Trophoblast cell (in vitro differentiated cells and primary cell): ENCODE data around the gene RPTOR.

Experiments
- DNase-seq, 2 donors: peaks; one replicate each; pipeline ENCODE4 v3.0.0-alpha.2; 2016
- H2AFZ ChIP-seq: 2 replicates; pipeline ENCODE4 v1.6.1; 2013; ENCODE audit warnings: low read length, moderate library complexity, mild to moderate bottlenecking; ENCODE audit not compliant: insufficient read depth, poor library complexity
- H2AK5ac ChIP-seq: 2 replicates; pipeline ENCODE4 v1.6.1; 2013; ENCODE audit warnings: mild to moderate bottlenecking, low read length
- H2BK120ac ChIP-seq: 2 replicates; pipeline ENCODE4 v1.6.1; 2013; ENCODE audit warnings: low read length, mild to moderate bottlenecking, moderate library complexity; ENCODE audit not compliant: insufficient read depth, poor library complexity
- H2BK12ac ChIP-seq: 2 replicates; pipeline ENCODE4 v1.6.1; 2013; ENCODE audit warnings: mild to moderate bottlenecking, low read length, moderate library complexity
- H2BK5ac ChIP-seq: 2 replicates; pipeline ENCODE4 v1.6.1; 2013; ENCODE audit warnings: low read length, low read depth, moderate library complexity, mild to moderate bottlenecking; ENCODE audit not compliant: poor library complexity
- H3K14ac ChIP-seq: 2 replicates; pipeline ENCODE4 v1.6.1; 2013; ENCODE audit warnings: mild to moderate bottlenecking, low read length
- H3K18ac ChIP-seq: 2 replicates; pipeline ENCODE4 v1.6.1; 2013; ENCODE audit warnings: mild to moderate bottlenecking, low read length
- H3K23ac ChIP-seq: 2 replicates; pipeline ENCODE4 v1.6.1; 2013; ENCODE audit warnings: low read length
- H3K27ac ChIP-seq: 2 replicates; pipeline ENCODE4 v1.5.1; 2013; ENCODE audit warnings: low read depth, mild to moderate bottlenecking, inconsistent platforms, low read length, moderate library complexity
- H3K27me3 ChIP-seq: 2 replicates; pipeline ENCODE4 v1.6.1; 2013; ENCODE audit warnings: inconsistent platforms, mild to moderate bottlenecking, low read length, moderate library complexity; ENCODE audit not compliant: insufficient read depth
- H3K36me3 ChIP-seq, 2 experiments: 1 replicate in 1 of 2; 2 replicates in 1 of 2; pipeline ENCODE4 v1.6.1; 2013; ENCODE audit warnings: low read length in 2 of 2, mild to moderate bottlenecking in 2 of 2, moderate library complexity in 1 of 2; ENCODE audit not compliant: insufficient read depth in 2 of 2, control insufficient read depth in 1 of 2
- H3K4ac ChIP-seq: 2 replicates; pipeline ENCODE4 v1.6.1; 2013; ENCODE audit warnings: low read depth, mild to moderate bottlenecking, low read length, moderate library complexity
- H3K4me1 ChIP-seq, 2 experiments: 1 replicate in 1 of 2; 2 replicates in 1 of 2; pipeline ENCODE4 v1.6.1; 2013; ENCODE audit warnings: low read length in 2 of 2, mild to moderate bottlenecking in 2 of 2, moderate library complexity in 1 of 2; ENCODE audit not compliant: insufficient read depth in 2 of 2, control insufficient read depth in 1 of 2
- H3K4me2 ChIP-seq: 2 replicates; pipeline ENCODE4 v1.6.1; 2013; ENCODE audit warnings: inconsistent platforms, mild to moderate bottlenecking, low read length, moderate library complexity
- H3K4me3 ChIP-seq: 2 replicates; pipeline ENCODE4 v1.5.1; 2013; ENCODE audit warnings: mild to moderate bottlenecking, low read depth, low read length, inconsistent platforms
- H3K79me1 ChIP-seq: one replicate; pipeline ENCODE4 v1.6.1; 2013; ENCODE audit warnings: low read length
- H3K79me2 ChIP-seq: 2 replicates; pipeline ENCODE4 v1.6.1; 2013; ENCODE audit warnings: low read length, mild to moderate bottlenecking; ENCODE audit not compliant: control insufficient read depth, insufficient read depth, poor library complexity
- H3K9ac ChIP-seq: 2 replicates; pipeline ENCODE4 v1.6.1; 2013; ENCODE audit warnings: mild to moderate bottlenecking, low read length
- H3K9me3 ChIP-seq: 2 replicates; pipeline ENCODE4 v1.6.1; 2013; ENCODE audit warnings: low read depth, mild to moderate bottlenecking, control low read depth, inconsistent platforms, low read length; ENCODE audit not compliant: insufficient read depth
- H4K12ac ChIP-seq: 2 replicates; pipeline ENCODE4 v1.6.1; 2013; ENCODE audit warnings: low read depth, mild to moderate bottlenecking, low read length, moderate library complexity
- H4K8ac ChIP-seq: 2 replicates; pipeline ENCODE4 v1.6.1; 2013; ENCODE audit warnings: low read depth, mild to moderate bottlenecking, low read length, moderate library complexity
- H4K91ac ChIP-seq: one replicate; pipeline ENCODE4 v1.6.1; 2013; ENCODE audit warnings: low read depth, mild to moderate bottlenecking, low read length, moderate library complexity
- WGBS: extraction: QIAGEN DNeasy Blood & Tissue Kit; methylation state at CpG from one replicate; pipeline ENCODE4 v1.1.7; 2013; ENCODE audit warnings: missing lambda C conversion rate; ENCODE audit not compliant: insufficient read length, insufficient coverage; ENCODE audit errors: extremely low coverage; 5-methylcytosine and 5-hydroxymethylcytosine counted together

The RPTOR gene

DNA sequence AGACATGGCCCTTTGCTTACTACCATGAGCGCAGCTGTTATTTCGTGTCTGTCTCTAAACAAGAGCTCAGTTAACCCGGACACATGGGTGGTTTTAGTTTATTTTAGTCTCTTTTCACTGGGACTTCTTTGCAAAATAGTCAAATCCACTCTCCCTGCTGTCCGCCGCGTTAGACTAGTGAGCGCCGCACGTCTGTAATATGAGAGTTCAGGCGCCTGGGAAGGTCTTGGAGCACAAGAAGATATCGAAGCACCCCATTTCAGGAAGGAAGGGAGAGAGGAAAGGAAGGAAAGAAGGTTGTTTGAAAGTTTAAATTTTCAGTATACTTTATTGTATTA is 336.0 kb downstream of the RPTOR start:
- Histone ChIP-seq H3K14ac (no peak overlapping the region), H3K23ac (no peak overlapping the region), H2BK120ac (no peak overlapping the region), H3K27ac (no peak overlapping the region), H3K4ac (no peak overlapping the region), H2BK5ac (no peak overlapping the region), H3K79me2 (no peaks in the 10 kb centered on the region), H3K9ac (no peak overlapping the region), H2AFZ (no peak overlapping the region), H3K79me1 (no peaks in the 10 kb centered on the region), H3K18ac (no peak overlapping the region), H4K12ac (no peak overlapping the region), H3K4me2 (no peak overlapping the region), H3K4me1 (no peaks in the 10 kb centered on the region), H3K9me3 (peaks cover 2% of the 10 kb centered on the region), H4K8ac (no peak overlapping the region), H2AK5ac (no peak overlapping the region), H4K91ac (no peak overlapping the region), H3K27me3 (no peaks in the 10 kb centered on the region), H2BK12ac (no peak overlapping the region), H3K4me3 (no peak overlapping the region), H3K36me3 (peaks cover 29 to 31% of the 10 kb centered on the region in 2 experiments)
- WGBS, result no CpG with 5 or more reads among the region's 11 CpGs
- DNase-seq, result no peak

DNA sequence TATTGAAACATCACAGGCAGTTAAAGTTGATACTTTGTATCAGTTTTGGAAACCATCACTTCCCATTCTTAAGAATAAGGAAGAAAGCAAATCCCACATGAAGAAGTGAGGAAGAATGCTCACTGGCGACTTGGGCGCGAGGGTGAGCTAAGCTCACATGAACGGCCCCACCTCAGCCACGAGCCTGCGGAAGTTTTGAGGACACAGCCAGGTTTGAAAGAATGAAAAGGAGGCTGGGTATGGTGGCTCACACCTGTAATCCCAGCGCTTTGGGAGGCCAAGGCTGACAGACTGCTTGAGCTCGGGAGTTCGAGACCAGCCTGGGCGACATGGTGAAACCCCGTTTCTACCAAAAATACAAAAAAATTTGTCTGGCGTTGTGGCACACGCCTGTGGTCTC is 336.7 kb downstream of the RPTOR start:
- peaks cover 3% of the 10 kb centered on the region for H3K9me3 ChIP-seq
- H3K27me3 ChIP-seq, result no peaks in the 10 kb centered on the region
- no peak overlapping the region for H3K23ac ChIP-seq
- no peak overlapping the region for H4K12ac ChIP-seq
- WGBS, result no CpG with 5 or more reads among the region's 13 CpGs
- H3K4me2 ChIP-seq, result no peak overlapping the region
- no peak overlapping the region for H3K18ac ChIP-seq
- no peak overlapping the region for H2AK5ac ChIP-seq
- no peak overlapping the region for H3K4me3 ChIP-seq
- H3K36me3 ChIP-seq, result peaks cover 32 to 35% of the 10 kb centered on the region in 2 experiments
- H3K4me1 ChIP-seq, result no peaks in the 10 kb centered on the region
- H3K14ac ChIP-seq, result no peak overlapping the region
- H3K79me2 ChIP-seq, result no peaks in the 10 kb centered on the region
- H3K9ac ChIP-seq, result no peak overlapping the region
- no peak overlapping the region for H4K91ac ChIP-seq
- no peak overlapping the region for H2BK120ac ChIP-seq
- no peak overlapping the region for H2BK12ac ChIP-seq
- no peak for DNase-seq
- H2AFZ ChIP-seq, result no peak overlapping the region
- no peak overlapping the region for H3K27ac ChIP-seq
- H2BK5ac ChIP-seq, result no peak overlapping the region
- H3K79me1 ChIP-seq, result no peaks in the 10 kb centered on the region
- no peak overlapping the region for H4K8ac ChIP-seq
- H3K4ac ChIP-seq, result no peak overlapping the region

GRCh38 chr17:80882323-80882722 is 337.7 kb downstream of the RPTOR start:
- H3K27ac ChIP-seq, result no peak overlapping the region
- peaks cover 3% of the 10 kb centered on the region for H3K9me3 ChIP-seq
- no peak overlapping the region for H3K14ac ChIP-seq
- no peak overlapping the region for H4K12ac ChIP-seq
- H3K79me2 ChIP-seq, result no peaks in the 10 kb centered on the region
- H2BK12ac ChIP-seq, result no peak overlapping the region
- no peaks in the 10 kb centered on the region for H3K27me3 ChIP-seq
- H2BK120ac ChIP-seq, result no peak overlapping the region
- H3K4me1 ChIP-seq, result no peaks in the 10 kb centered on the region
- no peak overlapping the region for H3K4me2 ChIP-seq
- no peak overlapping the region for H3K9ac ChIP-seq
- no peak overlapping the region for H3K18ac ChIP-seq
- H4K91ac ChIP-seq, result no peak overlapping the region
- no peak overlapping the region for H2AK5ac ChIP-seq
- H3K4me3 ChIP-seq, result no peak overlapping the region
- no peak overlapping the region for H4K8ac ChIP-seq
- WGBS, result no CpG with 5 or more reads among the region's 19 CpGs
- no peaks in the 10 kb centered on the region for H3K79me1 ChIP-seq
- H2BK5ac ChIP-seq, result no peak overlapping the region
- H3K36me3 ChIP-seq, result peaks cover 32 to 35% of the 10 kb centered on the region in 2 experiments
- H2AFZ ChIP-seq, result no peak overlapping the region
- DNase-seq, result no peak
- H3K4ac ChIP-seq, result no peak overlapping the region
- H3K23ac ChIP-seq, result no peak overlapping the region

- Histone ChIP-seq H3K79me2 (no peaks in the 10 kb centered on the region), H3K14ac (no peak overlapping the region), H3K9ac (no peak overlapping the region), H3K79me1 (no peaks in the 10 kb centered on the region), H3K27me3 (no peaks in the 10 kb centered on the region), H3K18ac (no peak overlapping the region), H2BK5ac (no peak overlapping the region), H2AFZ (no peak overlapping the region), H3K9me3 (peaks cover 3% of the 10 kb centered on the region), H2BK12ac (no peak overlapping the region), H4K12ac (no peak overlapping the region), H3K36me3 (peaks cover 32 to 35% of the 10 kb centered on the region in 2 experiments), H4K8ac (no peak overlapping the region), H3K23ac (no peak overlapping the region), H4K91ac (no peak overlapping the region), H3K4me3 (no peak overlapping the region), H3K4ac (no peak overlapping the region), H3K27ac (no peak overlapping the region), H2BK120ac (no peak overlapping the region), H2AK5ac (no peak overlapping the region), H3K4me1 (no peaks in the 10 kb centered on the region), H3K4me2 (no peak overlapping the region)
- no peak for DNase-seq
- WGBS, result no CpG with 5 or more reads among the region's 24 CpGs
These were observed 338.5 kb downstream of the RPTOR start for GRCh38 chr17:80882926-80883685.
